ENCODE data around the gene SPATA2.
"Not testable (repeated sequence)": the region's sequence is repeated elsewhere in the genome, so short reads cannot be mapped to it uniquely, and the experiment has no call there.

Gene SPATA2

DNA sequence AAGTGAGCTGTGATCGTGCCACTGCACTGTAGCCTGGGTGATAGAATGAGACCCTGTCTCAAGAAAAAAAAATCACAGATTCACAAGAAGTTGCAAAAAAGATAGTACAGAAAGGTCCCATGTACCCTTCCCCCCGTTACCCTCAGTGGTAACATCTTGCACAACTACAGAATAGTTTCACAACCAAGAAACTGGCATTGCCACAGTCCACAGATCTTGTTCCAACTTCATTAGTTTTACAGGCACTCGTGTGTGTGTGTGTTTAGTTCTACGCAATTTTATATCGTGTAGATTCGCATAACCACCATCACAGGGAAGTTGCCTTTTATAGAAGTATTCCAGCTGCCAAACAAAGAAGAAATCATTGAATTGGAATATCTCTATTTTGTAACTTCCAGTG is 19.1 kb downstream of the SPATA2 start:
- TF ChIP-seq CTCF (IDR thresholded peaks at IDR 0.05), result no peak
- no peak overlapping the region for H3K27ac ChIP-seq

DNA sequence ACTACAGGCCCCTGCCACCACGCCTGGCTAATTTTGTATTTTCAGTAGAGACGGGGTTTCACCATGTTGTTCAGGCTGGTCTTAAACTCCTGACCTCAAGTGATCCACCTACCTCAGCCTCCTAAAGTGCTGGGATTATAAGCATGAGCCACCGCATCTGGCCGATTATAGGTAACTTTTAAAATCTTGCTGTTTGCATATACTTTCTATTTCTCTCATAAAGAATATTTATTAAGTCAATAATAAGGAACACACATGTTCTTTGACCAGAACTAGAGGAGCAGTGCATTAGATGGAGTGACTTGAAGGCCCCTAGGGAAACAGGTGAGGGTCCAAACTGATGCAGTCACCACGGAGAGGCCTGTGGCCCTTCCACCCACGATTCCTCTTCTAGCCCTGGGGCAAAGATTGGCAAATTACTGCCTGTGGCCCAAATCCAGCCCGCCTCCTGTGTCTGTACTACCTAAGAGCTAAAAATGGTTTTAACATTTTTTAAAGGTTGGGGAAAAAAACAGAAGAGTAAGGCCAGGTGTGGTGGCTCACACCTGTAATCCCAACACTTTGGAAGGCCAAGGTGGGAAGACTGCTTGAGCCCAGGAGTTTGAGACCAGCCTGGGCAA is 19.7 kb downstream of the SPATA2 start:
- not testable (repeated sequence) for H3K27ac ChIP-seq

DNA sequence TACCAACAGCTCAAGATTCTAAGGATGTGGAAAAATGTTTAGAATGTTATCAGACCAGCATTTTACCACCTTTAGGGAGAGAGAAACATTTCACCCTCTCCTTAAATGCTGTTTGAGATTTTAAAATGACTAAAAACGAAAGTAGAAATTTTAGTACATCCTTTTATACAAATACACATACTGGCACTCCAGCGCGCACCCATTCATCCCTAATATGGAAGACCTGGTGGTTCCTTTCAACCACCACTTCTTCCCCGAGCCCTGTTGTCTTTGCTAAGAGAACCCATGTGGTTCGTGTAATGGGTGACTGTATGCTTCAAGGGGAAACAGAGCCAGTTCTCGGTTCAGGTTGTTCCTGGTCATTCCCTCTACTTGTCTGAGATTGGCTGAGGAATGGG is 21.3 kb downstream of the SPATA2 start:
- no peak overlapping the region for H3K27ac ChIP-seq
- TF ChIP-seq CTCF (IDR thresholded peaks at IDR 0.05), result no peak
- TF ChIP-seq ZFX (IDR thresholded peaks at IDR 0.05; ENCODE audit: borderline replicate concordance), result no peak

GRCh38 chr20:49893242-49894072 is 21.9 kb downstream of the SPATA2 start:
- TF ChIP-seq ZFX (IDR thresholded peaks at IDR 0.05; ENCODE audit: borderline replicate concordance) (no peak), CTCF (IDR thresholded peaks at IDR 0.05) (no peak)
- no peak overlapping the region for H3K27ac ChIP-seq

GRCh38 chr20:49892817-49893216 is 22.5 kb downstream of the SPATA2 start:
- TF ChIP-seq CTCF (IDR thresholded peaks at IDR 0.05), result no peak
- TF ChIP-seq ZFX (IDR thresholded peaks at IDR 0.05; ENCODE audit: borderline replicate concordance), result no peak

GRCh38 chr20:49892260-49892659 is 23.1 kb downstream of the SPATA2 start:
- TF ChIP-seq CTCF (IDR thresholded peaks at IDR 0.05), result no peak
- TF ChIP-seq ZFX (IDR thresholded peaks at IDR 0.05; ENCODE audit: borderline replicate concordance), result no peak
- H3K27ac ChIP-seq, result no peak overlapping the region

More at GRCh38 chr20:49892817-49893216, 22.5 kb downstream of the SPATA2 start:
- H3K27ac ChIP-seq, result no peak overlapping the region

DNA sequence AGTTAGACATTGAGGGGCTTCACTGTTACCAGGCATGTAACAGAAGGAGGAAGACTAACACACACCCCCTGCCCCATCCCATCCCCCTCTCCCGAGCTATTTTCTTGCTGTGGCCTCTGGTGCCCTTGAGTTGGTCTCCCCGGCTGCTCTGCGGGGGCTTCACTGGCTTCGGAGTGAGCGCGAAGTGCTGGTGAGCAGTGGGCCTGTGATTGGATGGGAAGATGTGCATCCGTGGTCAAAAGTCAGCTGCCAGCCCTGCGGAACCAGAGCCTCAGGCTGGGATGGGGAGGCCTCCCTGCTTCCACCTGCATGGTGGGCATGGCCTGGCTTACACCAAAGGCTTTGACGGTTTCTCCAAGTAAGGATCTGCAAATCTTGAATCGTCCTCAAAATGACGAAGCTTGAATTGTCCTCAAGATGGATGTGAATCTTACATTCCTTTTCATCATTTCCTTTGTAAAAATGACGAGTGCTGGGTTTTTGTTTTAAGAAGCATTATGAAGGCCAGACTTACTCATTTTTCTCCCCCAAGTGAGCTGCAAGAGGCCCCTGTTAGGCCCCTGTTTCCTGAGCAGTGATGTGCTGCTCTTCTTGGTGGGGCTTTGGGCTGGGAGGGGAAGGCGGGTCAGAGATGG is 23.7 kb downstream of the SPATA2 start:
- TF ChIP-seq CTCF (IDR thresholded peaks at IDR 0.05), result no peak

More for the DNA sequence above, 23.7 kb downstream of the SPATA2 start:
- H3K27ac ChIP-seq, result no peak overlapping the region
